ENCODE results near the gene CNTNAP2. TPM values are rescaled to one million over a fixed set of nuclear protein-coding genes. Genes with fewer than 3 reads are reported as not detected.

Gene CNTNAP2
- total and polyA plus RNA-seq, 8 donors: 0.09 to 1.1 (median 0.38) TPM

DNA sequence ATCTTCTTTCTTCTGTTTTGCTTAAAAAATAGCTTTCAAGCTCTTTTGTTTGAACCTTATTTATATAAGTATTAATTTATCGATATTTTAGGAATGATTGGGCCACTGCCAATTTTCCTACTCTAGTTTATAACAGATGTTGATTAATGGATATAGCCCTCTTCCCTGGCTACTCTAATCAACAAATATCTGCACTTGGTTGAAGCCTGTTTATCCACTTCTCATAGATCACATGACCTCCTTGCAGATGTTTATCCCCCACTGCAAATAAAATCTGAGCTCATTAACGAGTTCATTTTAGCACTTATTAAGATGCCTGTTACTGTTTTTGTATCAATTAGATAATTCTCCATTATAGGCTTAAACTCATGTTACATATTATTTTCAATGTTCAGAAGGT lies 715.3 kb downstream of the CNTNAP2 start:
- FAIRE-seq (no peak), ATAC-seq (no peak)
- 30 to 38% methylated on average over 2 of the region's 2 CpGs for WGBS, 2 donors

DNA sequence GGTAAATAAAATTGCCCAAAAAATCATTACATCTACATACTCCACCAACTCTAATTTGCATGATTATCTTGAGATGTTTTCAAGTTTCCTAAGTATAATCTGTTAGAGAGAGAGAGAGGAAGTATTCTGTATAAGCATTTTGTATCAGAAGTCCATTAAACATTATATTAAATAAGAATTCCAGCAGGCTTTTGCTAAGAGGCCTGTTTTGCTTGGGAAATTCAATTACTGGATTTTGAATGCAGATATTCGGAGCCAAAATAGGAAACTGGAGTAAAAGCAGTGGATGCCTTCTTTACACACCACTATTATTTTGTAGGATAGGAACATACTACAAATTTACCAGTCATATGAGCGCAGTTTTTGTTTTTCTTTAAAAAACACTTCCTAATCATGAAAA lies 727.8 kb downstream of the CNTNAP2 start:
- no peak overlapping the region for H3K27ac ChIP-seq
- 90% methylated on average over 2 of the region's 2 CpGs for WGBS, 2 donors

More for the DNA sequence above, 715.3 kb downstream of the CNTNAP2 start:
- H3K27me3 ChIP-seq: no peaks in the 10 kb centered on the region
- no peak overlapping the region for H3K4me3 ChIP-seq
- no peak overlapping the region for H3K27ac ChIP-seq
- TF ChIP-seq, protein P1, sequence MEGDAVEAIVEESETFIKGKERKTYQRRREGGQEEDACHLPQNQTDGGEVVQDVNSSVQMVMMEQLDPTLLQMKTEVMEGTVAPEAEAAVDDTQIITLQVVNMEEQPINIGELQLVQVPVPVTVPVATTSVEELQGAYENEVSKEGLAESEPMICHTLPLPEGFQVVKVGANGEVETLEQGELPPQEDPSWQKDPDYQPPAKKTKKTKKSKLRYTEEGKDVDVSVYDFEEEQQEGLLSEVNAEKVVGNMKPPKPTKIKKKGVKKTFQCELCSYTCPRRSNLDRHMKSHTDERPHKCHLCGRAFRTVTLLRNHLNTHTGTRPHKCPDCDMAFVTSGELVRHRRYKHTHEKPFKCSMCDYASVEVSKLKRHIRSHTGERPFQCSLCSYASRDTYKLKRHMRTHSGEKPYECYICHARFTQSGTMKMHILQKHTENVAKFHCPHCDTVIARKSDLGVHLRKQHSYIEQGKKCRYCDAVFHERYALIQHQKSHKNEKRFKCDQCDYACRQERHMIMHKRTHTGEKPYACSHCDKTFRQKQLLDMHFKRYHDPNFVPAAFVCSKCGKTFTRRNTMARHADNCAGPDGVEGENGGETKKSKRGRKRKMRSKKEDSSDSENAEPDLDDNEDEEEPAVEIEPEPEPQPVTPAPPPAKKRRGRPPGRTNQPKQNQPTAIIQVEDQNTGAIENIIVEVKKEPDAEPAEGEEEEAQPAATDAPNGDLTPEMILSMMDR (IDR thresholded peaks at IDR 0.05): no peak
- no peak for DNase-seq
- H3K4me1 ChIP-seq: peaks cover 0 to 6% (median 0%) of the 10 kb centered on the region in 3 donors
- intact Hi-C loops (cut with DNase I): no loop called here
- no peaks in the 10 kb centered on the region for H3K9me3 ChIP-seq
- H3K36me3 ChIP-seq: no peaks in the 10 kb centered on the region

DNA sequence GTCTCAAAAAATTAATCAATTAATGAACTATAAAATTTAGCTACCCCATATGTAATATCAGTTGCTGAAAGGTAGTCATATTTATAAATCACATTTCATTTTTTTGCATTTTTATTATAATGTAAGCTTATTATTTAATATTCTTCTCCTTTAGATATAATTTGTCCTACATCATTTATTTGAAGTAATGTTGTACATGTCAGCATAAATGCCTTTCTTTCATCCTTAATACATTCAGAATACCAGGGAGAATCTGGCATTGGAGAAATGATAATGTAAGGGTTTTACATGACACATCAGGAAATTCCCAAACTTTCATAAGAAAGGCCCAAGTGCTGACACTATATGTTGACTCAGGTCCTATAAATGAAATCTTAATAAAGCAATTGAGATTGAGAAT lies 742.1 kb downstream of the CNTNAP2 start:
- TF ChIP-seq, protein P1 (IDR thresholded peaks at IDR 0.05): no peak
- no peak for DNase-seq
- Histone ChIP-seq H3K4me3 (no peak overlapping the region), H3K27me3 (no peaks in the 10 kb centered on the region), H3K27ac (no peak overlapping the region), H3K4me1 (no peaks in the 10 kb centered on the region), H3K9me3 (no peaks in the 10 kb centered on the region), H3K36me3 (no peaks in the 10 kb centered on the region)
- no peak for ATAC-seq
- FAIRE-seq: no peak
- intact Hi-C loops (cut with DNase I): no loop called here

More for the DNA sequence above, 727.8 kb downstream of the CNTNAP2 start:
- Histone ChIP-seq H3K4me3 (no peak overlapping the region), H3K9me3 (peaks cover 0 to 3% (median 0%) of the 10 kb centered on the region in 4 donors), H3K4me1 (no peaks in the 10 kb centered on the region), H3K36me3 (no peaks in the 10 kb centered on the region), H3K27me3 (no peaks in the 10 kb centered on the region)
- DNase-seq: no peak
- TF ChIP-seq, protein P1 (IDR thresholded peaks at IDR 0.05): no peak
- intact Hi-C loops (cut with DNase I): no loop called here
- no peak for ATAC-seq
- no peak for FAIRE-seq

DNA sequence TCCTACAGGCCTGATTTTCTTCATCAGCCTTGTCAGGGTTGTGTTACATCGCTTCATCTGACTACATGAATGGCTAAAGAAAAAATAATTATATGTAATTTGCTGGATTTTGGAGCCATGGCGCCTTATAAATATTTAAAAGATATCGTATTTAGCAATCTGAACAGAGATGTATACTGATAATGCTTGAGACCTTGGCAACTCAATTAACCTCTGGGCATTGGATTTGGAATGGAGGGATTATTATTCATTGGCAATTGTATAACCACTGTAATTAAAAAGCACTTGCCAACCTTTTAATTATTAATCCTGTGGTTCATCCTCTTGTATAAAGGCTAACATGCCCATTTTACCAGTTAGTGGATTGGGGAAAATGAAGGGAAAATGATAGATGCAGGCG lies 745.1 kb downstream of the CNTNAP2 start:
- Histone ChIP-seq H3K27ac (no peak overlapping the region), H3K9me3 (no peaks in the 10 kb centered on the region), H3K4me3 (no peak overlapping the region), H3K27me3 (no peaks in the 10 kb centered on the region), H3K36me3 (no peaks in the 10 kb centered on the region), H3K4me1 (no peaks in the 10 kb centered on the region)
- no peak for DNase-seq
- no peak for ATAC-seq
- intact Hi-C loops (cut with DNase I): no loop called here
- TF ChIP-seq, protein P1 (IDR thresholded peaks at IDR 0.05): no peak
- FAIRE-seq: no peak
- 86 to 91% methylated on average over 4 of the region's 4 CpGs for WGBS, 2 donors

DNA sequence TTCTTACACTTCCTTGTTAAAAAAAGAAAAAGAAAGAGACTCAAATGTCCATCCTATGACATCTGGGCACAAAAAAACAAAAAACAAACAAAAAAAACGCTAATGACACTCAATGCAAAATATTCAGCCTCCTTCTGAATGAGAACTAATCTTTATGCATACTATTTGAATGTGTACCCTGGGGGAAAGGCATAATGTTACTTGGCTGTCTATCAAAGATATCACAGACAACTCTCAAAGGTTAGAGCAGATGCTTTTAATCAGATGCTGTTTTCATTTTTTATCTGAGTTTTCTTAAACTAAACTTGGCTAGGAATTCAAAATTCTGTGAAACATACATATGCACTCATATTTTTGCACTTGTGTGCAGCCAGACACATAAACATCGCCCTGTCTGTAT lies 745.8 kb downstream of the CNTNAP2 start:
- no peak for DNase-seq
- ATAC-seq: no peak
- intact Hi-C loops (cut with DNase I): no loop called here
- TF ChIP-seq, protein P1 (IDR thresholded peaks at IDR 0.05): no peak
- Histone ChIP-seq H3K36me3 (no peaks in the 10 kb centered on the region), H3K9me3 (no peaks in the 10 kb centered on the region), H3K27me3 (no peaks in the 10 kb centered on the region), H3K4me3 (no peak overlapping the region), H3K4me1 (no peaks in the 10 kb centered on the region), H3K27ac (no peak overlapping the region)
- FAIRE-seq: no peak
- WGBS, 2 donors: 58 to 67% methylated on average over 2 of the region's 2 CpGs
